ENCODE measurements around the gene KRT6C.
A peak's percentile ranks its signal among the peaks of the same experiment; 100 is the strongest.

DNA sequence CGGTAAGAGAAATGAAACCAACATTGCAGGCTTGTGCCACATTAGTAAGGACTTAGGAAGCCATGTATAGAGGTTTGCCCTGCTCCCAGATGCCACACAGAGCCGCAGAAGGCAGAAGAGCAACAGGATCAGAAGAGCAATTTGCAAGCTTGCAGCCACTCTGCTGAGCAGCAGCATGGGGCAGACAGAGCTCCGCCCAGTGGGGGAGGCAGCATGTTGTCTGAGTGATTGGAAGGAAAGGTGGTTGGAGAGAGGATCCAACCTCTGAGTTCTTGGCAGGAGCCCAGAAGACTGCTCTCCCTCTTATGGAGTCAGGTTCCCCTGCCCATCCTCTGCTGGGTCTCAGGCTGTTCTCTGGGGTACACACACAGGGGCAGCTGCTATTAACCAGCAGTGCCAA, 21.8 kb upstream of the KRT6C start:
- TF ChIP-seq, protein P1, sequence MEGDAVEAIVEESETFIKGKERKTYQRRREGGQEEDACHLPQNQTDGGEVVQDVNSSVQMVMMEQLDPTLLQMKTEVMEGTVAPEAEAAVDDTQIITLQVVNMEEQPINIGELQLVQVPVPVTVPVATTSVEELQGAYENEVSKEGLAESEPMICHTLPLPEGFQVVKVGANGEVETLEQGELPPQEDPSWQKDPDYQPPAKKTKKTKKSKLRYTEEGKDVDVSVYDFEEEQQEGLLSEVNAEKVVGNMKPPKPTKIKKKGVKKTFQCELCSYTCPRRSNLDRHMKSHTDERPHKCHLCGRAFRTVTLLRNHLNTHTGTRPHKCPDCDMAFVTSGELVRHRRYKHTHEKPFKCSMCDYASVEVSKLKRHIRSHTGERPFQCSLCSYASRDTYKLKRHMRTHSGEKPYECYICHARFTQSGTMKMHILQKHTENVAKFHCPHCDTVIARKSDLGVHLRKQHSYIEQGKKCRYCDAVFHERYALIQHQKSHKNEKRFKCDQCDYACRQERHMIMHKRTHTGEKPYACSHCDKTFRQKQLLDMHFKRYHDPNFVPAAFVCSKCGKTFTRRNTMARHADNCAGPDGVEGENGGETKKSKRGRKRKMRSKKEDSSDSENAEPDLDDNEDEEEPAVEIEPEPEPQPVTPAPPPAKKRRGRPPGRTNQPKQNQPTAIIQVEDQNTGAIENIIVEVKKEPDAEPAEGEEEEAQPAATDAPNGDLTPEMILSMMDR (conservative IDR thresholded peaks at IDR 0.05; ENCODE audit: low read depth in 2 of 2), result peak in 1 of 2 experiments; percentile 23; a peak in 1 of 4 replicates
- TF ChIP-seq EZH2 (IDR thresholded peaks at IDR 0.05; ENCODE audit: low read depth, unreplicated experiment), result no peak
- no peak for TF ChIP-seq POLR2AphosphoS5 (IDR thresholded peaks at IDR 0.05; ENCODE audit: low read depth)
- TF ChIP-seq EZH2phosphoT487 (IDR thresholded peaks at IDR 0.05; ENCODE audit: unreplicated experiment), result no peak
- TF ChIP-seq, protein P2, sequence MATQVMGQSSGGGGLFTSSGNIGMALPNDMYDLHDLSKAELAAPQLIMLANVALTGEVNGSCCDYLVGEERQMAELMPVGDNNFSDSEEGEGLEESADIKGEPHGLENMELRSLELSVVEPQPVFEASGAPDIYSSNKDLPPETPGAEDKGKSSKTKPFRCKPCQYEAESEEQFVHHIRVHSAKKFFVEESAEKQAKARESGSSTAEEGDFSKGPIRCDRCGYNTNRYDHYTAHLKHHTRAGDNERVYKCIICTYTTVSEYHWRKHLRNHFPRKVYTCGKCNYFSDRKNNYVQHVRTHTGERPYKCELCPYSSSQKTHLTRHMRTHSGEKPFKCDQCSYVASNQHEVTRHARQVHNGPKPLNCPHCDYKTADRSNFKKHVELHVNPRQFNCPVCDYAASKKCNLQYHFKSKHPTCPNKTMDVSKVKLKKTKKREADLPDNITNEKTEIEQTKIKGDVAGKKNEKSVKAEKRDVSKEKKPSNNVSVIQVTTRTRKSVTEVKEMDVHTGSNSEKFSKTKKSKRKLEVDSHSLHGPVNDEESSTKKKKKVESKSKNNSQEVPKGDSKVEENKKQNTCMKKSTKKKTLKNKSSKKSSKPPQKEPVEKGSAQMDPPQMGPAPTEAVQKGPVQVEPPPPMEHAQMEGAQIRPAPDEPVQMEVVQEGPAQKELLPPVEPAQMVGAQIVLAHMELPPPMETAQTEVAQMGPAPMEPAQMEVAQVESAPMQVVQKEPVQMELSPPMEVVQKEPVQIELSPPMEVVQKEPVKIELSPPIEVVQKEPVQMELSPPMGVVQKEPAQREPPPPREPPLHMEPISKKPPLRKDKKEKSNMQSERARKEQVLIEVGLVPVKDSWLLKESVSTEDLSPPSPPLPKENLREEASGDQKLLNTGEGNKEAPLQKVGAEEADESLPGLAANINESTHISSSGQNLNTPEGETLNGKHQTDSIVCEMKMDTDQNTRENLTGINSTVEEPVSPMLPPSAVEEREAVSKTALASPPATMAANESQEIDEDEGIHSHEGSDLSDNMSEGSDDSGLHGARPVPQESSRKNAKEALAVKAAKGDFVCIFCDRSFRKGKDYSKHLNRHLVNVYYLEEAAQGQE (IDR thresholded peaks at IDR 0.05; ENCODE audit: unreplicated experiment), result no peak
- TF ChIP-seq CREB1 (CRISPR knock-in tag; IDR thresholded peaks at IDR 0.05; ENCODE audit: low read depth), result no peak
- no peak for TF ChIP-seq JUNB (IDR thresholded peaks at IDR 0.05; ENCODE audit: unreplicated experiment)
- TF ChIP-seq, protein P3, sequence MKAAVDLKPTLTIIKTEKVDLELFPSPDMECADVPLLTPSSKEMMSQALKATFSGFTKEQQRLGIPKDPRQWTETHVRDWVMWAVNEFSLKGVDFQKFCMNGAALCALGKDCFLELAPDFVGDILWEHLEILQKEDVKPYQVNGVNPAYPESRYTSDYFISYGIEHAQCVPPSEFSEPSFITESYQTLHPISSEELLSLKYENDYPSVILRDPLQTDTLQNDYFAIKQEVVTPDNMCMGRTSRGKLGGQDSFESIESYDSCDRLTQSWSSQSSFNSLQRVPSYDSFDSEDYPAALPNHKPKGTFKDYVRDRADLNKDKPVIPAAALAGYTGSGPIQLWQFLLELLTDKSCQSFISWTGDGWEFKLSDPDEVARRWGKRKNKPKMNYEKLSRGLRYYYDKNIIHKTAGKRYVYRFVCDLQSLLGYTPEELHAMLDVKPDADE (IDR thresholded peaks at IDR 0.05), result no peak
- TF ChIP-seq ZNF331 (CRISPR knock-in tag; IDR thresholded peaks at IDR 0.05; ENCODE audit: low read depth), result no peak
- no peak for TF ChIP-seq ZNF114 (CRISPR knock-in tag; IDR thresholded peaks at IDR 0.05)
- TF ChIP-seq NANOG (IDR thresholded peaks at IDR 0.05; ENCODE audit: borderline replicate concordance), result no peak
- no peak for TF ChIP-seq STAT1 (IDR thresholded peaks at IDR 0.05; ENCODE audit: unreplicated experiment)
- TF ChIP-seq, protein P4, sequence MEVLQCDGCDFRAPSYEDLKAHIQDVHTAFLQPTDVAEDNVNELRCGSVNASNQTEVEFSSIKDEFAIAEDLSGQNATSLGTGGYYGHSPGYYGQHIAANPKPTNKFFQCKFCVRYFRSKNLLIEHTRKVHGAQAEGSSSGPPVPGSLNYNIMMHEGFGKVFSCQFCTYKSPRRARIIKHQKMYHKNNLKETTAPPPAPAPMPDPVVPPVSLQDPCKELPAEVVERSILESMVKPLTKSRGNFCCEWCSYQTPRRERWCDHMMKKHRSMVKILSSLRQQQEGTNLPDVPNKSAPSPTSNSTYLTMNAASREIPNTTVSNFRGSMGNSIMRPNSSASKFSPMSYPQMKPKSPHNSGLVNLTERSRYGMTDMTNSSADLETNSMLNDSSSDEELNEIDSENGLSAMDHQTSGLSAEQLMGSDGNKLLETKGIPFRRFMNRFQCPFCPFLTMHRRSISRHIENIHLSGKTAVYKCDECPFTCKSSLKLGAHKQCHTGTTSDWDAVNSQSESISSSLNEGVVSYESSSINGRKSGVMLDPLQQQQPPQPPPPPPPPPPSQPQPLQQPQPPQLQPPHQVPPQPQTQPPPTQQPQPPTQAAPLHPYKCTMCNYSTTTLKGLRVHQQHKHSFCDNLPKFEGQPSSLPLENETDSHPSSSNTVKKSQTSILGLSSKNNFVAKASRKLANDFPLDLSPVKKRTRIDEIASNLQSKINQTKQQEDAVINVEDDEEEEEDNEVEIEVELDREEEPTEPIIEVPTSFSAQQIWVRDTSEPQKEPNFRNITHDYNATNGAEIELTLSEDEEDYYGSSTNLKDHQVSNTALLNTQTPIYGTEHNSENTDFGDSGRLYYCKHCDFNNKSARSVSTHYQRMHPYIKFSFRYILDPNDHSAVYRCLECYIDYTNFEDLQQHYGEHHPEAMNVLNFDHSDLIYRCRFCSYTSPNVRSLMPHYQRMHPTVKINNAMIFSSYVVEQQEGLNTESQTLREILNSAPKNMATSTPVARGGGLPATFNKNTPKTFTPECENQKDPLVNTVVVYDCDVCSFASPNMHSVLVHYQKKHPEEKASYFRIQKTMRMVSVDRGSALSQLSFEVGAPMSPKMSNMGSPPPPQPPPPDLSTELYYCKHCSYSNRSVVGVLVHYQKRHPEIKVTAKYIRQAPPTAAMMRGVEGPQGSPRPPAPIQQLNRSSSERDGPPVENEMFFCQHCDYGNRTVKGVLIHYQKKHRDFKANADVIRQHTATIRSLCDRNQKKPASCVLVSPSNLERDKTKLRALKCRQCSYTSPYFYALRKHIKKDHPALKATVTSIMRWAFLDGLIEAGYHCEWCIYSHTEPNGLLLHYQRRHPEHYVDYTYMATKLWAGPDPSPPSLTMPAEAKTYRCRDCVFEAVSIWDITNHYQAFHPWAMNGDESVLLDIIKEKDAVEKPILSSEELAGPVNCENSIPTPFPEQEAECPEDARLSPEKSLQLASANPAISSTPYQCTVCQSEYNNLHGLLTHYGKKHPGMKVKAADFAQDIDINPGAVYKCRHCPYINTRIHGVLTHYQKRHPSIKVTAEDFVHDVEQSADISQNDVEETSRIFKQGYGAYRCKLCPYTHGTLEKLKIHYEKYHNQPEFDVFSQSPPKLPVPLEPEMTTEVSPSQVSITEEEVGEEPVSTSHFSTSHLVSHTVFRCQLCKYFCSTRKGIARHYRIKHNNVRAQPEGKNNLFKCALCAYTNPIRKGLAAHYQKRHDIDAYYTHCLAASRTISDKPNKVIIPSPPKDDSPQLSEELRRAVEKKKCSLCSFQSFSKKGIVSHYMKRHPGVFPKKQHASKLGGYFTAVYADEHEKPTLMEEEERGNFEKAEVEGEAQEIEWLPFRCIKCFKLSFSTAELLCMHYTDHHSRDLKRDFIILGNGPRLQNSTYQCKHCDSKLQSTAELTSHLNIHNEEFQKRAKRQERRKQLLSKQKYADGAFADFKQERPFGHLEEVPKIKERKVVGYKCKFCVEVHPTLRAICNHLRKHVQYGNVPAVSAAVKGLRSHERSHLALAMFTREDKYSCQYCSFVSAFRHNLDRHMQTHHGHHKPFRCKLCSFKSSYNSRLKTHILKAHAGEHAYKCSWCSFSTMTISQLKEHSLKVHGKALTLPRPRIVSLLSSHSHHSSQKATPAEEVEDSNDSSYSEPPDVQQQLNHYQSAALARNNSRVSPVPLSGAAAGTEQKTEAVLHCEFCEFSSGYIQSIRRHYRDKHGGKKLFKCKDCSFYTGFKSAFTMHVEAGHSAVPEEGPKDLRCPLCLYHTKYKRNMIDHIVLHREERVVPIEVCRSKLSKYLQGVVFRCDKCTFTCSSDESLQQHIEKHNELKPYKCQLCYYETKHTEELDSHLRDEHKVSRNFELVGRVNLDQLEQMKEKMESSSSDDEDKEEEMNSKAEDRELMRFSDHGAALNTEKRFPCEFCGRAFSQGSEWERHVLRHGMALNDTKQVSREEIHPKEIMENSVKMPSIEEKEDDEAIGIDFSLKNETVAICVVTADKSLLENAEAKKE (CRISPR knock-in tag; IDR thresholded peaks at IDR 0.05), result peak; percentile 46; the same call in 1 of the 2 replicates

All from GM23338 (cell line).